Superior temporal gyrus (tissue), 1 donor: ENCODE data around the gene DHX58.

Source experiments
- DNase-seq: peaks from one replicate; pipeline ENCODE4 v3.0.0-alpha.2; 2016; ENCODE audit errors: extremely low spot score

The DHX58 gene

DNA sequence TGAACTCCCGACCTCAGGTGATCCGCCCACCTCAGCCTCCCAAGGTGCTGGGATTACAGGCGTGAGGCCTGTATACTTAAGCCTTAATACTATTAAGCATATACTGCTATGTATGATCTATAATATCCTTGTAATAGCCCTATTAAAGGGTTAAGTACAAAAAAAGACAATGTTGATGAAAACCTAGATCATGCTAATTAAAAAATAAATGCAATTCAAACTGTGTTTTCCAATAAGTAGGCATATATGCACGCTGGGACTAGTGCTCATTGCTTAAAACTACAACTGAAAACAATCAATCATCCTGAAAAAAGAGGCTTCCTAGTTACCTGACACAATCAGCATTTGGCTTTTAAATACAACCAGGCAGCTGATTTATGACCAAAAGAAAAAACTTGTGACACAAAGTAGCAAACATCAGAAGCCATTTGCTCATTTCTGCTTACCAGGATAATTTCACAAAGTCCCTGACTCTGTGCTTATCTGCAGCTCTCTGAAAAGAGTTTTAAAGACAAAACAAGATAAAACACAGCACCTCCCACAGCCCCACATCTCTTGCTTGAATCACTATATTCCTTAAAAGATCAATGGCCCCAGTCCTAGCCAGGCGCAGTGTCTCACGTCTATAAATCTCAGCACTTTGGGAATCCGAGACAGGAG is 25.3 kb downstream of the DHX58 start:
- DNase-seq, result no peak

- no peak for DNase-seq
Observed at GRCh38 chr17:42081516-42082129, 30.9 kb downstream of the DHX58 start.

- DNase-seq, result no peak
Observed at GRCh38 chr17:42079541-42079940, 33.0 kb downstream of the DHX58 start.

DNA sequence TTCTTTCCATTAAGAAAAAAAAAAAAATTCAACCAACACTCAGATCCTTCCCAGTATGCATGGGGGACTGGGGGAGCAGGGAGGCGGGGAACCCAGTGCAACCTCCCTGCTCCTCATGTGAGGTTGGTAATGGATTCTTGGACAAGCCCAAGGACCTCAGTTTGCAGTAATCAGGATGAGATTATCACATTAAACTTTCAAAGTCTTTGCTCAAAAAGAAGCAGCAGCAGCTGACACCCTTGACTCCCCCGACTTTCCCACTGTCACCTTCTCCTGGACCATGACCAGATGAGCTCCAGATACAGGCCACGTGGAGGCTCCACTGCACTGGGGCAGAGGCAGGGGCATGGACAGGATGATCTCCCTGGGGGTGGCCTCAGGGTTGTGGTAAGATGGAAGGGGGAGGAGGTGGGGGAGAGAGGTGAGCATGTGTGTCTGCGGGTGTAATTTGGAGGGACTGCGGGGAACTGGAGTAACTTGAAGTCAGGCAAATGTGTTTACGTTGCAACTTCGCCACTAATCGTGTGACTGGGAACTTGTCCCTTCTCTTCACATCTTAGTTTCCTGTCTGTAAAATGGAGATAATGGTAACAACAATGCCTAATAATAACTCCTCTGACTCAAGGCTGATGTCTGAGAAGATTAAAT is 34.0 kb downstream of the DHX58 start:
- DNase-seq, result no peak

GRCh38 chr17:42077755-42078154 is 34.8 kb downstream of the DHX58 start:
- no peak for DNase-seq

- DNase-seq, result no peak
Observed at GRCh38 chr17:42076797-42077559, 35.5 kb downstream of the DHX58 start.

DNA sequence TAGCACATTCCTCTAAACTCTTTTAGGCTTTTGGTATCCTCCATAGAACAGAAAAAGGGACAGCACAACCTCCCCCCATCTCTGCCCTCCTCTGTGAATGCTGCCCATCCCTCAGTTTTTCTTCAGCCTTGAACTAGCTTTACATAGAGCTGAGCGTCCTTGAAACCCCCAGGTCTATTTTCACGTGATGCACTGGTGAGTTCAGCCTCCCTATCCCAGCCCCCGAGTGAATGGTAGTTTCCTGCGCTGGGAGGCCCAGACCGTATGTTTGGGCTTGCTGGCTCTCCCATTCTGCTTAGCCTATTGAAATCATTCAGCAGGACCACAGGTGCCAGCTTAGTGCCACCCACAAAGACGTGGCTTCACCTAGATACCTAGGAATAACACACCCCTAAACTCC is 36.7 kb downstream of the DHX58 start:
- DNase-seq, result no peak

DNA sequence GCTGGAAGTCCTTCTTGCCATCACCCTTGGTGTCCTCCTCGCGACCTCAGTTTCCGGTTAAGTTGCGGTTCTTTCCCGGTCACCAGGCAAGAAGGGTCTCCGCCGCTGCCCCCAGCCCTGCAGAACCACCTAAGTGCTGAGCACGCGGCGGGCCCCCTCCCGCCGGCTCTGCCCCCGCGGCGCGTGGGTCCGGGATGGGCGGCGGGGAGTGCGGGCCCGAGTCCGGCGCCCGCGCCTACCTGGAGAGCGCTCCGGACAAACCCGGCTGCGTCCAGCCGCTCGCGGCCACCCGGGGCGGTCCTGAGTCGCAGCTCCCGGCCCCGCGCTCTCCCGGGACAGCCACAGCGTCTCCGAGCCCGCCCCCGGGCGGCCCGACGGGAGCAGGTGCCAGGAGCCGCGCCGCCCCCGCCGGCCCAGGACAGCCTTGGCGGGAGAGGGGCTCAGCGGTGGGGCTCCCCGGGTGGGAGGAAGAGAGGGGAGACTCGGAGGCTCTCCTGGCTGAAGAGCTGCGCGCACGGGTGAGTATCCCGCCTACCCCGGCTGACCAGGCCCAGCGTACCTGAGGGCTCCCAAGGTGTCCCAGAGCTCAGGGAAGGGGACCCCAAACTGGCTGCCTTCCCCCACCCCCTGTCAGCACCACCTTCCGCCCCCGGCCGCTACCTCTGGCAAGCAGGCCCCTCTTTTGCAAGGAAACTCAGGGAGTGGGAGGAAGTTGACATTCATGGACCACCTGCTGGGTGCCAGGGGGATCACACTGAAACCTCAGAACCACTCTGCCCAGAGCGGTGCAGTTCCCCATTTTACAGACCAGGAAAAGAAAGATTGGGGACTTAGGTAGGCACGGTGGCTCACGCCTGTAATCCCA is 40.0 kb downstream of the DHX58 start:
- no peak for DNase-seq

DNA sequence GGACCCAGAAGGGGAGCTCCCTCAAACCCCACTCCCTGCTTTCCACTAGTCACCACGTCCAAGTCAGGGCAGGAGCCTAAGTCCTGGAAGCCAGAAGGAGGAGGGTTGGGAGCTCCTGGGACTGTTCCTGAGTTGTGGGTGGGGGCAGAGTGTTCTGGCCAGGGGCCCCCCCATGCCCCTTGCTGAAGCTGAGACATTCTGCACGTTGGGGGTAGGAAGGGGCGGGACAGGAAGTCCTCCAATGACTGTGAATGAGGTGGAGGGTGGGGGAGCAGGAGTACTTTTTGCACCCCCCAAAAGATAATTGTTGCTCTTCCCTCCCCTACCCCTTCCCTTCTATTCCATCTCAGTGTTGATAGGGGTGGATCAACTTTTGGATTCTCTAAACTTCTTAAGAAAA is 40.7 kb downstream of the DHX58 start:
- DNase-seq, result no peak

GRCh38 chr17:42068979-42069378 is 43.5 kb downstream of the DHX58 start:
- DNase-seq, result no peak

DNA sequence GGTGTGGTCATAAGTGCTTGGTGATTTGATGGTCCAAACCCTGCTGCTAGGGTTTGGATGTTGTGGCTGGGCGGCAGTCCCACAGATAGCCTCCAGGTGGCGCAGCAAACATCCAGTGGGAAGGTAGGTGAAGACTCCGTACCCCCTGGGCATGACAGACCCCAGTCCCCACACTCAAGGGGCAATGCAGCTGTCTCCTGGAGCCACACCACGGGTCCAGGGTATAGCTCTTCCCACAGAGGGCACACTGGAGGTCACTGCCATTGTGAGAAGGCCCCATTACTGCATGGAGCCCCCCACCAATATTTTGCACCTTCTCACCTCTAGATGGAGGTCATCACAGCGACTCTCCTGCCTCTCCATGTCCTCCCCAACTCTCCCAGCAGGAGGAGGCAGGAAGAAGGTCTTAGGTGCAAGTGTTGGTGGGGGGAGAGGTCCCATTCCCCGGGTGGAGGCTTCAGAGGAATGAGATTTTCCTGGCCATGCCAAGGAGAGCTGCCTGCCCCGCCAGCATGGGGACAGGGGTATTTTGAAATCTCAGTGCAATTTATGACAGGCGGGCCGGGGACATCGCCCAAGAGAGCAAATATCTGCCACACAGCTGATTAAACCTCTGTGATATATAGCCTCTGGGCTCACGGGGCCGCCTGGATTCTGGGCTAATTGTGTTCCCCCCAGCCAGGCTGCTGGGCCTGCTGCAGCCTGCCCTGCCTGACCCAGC is 45.0 kb downstream of the DHX58 start:
- peak; percentile 75 for DNase-seq

DNA sequence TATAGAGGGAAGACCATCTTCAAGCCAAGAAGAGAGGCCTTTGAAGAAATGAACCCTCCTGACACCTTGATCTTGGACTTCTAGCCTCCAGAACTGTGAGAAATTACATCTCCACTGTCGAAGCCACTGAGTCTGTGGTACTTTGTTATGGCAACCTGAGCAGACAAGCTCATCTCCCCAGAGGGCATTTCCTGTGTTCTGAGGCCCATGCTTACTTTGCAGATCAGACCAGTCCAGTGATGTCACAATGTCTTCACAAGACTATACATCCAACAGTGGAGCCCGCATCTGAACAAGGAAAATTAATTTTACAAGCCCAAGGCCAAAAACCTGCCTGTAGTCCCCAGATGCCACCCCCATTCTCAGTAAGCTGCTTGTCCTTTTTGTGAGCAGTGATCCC is 47.3 kb downstream of the DHX58 start:
- no peak for DNase-seq

- DNase-seq, result no peak
Observed at GRCh38 chr17:42062681-42063080, 49.8 kb downstream of the DHX58 start.

GRCh38 chr17:42061646-42062487 is 50.6 kb downstream of the DHX58 start:
- no peak for DNase-seq

DNA sequence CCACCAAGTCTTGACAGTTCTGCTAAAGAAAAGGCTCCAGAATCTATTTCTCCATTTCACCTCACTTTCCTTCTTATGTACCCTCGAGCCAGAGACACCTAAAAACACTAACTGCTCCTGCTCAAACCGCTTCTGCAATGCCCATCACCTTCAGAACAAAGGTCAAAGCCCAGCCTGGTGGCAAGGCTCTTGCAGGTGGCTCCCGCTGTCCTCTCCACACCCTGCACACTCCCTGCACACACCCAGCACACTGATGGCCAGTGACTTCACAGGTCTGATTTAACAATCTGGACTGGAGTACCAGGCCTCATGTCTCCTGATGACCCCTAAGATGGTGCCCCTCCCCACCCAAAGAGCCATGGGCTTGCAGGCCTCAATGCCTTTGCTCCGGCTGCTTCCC is 52.3 kb downstream of the DHX58 start:
- DNase-seq, result no peak

DNA sequence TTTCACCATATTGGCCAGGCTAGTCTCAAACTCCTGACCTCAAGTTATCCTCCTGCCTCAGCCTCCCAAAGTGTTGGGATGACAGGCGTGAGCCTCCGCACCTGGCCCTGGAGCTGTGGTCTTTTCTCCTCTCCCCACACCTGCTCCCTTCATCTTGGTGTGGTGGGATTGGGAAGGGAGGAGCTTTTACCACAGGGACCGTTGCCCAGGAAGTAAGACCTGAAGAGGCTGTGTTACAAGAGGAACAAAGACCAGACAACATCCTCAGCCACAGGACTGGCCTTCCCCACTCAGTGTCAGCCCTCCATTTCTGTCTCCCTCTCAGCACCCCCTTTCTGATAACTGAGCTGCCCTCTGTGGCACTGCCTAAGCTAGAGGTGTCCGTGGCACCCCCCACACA is 52.7 kb downstream of the DHX58 start:
- no peak for DNase-seq

GRCh38 chr17:42058063-42058462 is 54.5 kb downstream of the DHX58 start:
- DNase-seq, result no peak

- DNase-seq, result no peak
Observed at GRCh38 chr17:42056635-42057034, 55.9 kb downstream of the DHX58 start.

DNA sequence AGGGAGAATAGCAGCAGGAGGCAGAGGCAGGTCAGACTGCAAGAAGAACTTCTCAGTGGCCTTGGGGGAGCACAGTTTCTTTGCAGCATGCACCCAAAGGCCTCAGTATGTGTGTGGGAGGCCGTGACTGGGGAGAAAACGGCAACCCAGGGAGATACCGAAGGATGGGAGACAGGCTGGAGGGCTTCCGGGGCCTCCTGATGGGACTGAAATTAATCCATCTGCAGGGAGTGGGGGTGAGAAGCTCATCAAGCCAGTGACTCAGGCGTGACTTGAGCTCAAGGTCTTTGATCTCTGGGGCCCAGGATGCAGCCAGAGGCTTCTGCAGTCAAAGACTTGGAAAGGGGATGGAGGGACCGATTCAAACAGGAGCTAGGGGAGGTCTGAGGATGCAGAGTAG is 57.0 kb downstream of the DHX58 start:
- DNase-seq, result no peak

DNA sequence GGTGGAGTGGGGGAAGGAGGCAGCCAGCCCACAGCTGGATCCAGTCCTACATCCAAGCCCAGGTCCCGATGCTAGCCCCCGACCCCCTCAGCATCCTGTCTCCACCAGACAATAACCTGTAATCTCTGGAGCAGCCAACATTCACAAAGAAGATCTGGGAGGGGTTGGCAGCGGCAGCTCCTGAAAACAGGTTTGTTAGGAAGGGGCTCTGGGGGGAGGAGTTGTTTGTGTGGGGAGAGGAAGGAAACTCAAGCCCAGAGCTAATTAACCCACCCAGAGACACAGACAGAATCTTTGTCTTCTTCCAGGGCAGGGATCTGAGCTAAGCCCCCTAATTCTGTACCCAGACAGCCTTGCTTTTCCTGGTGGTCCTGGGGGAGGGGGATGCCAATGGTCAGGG is 57.5 kb downstream of the DHX58 start:
- no peak for DNase-seq
